GM18907 (cell line): Measurements from ENCODE around the gene TLR10.
A peak's percentile ranks its signal among the peaks of the same experiment; 100 is the strongest.
"Not testable (repeated sequence)": the region's sequence is repeated elsewhere in the genome, so short reads cannot be mapped to it uniquely, and the experiment has no call there.

ENCODE experiments used
- ATAC-seq: cut with Tn5 transposase; IDR thresholded peaks from one replicate; pipeline ENCODE4 v1.9.1; 2021; ENCODE audit warnings: mild to moderate bottlenecking, moderate library complexity; ENCODE audit not compliant: unreplicated experiment

Gene TLR10

GRCh38 chr4:38802561-38803355 lies 20.0 kb upstream of the TLR10 start:
- ATAC-seq: no peak

- no peak for ATAC-seq
Observed at GRCh38 chr4:38800961-38801450, 18.2 kb upstream of the TLR10 start.

- ATAC-seq: no peak
Observed at GRCh38 chr4:38800366-38800765, 17.6 kb upstream of the TLR10 start.

- ATAC-seq: no peak
Observed at GRCh38 chr4:38795087-38795486, 12.3 kb upstream of the TLR10 start.

- ATAC-seq: no peak
Observed at GRCh38 chr4:38794051-38794450, 11.3 kb upstream of the TLR10 start.

GRCh38 chr4:38791010-38791409 lies 8.2 kb upstream of the TLR10 start:
- ATAC-seq: no peak

- ATAC-seq: no peak
Observed at GRCh38 chr4:38788317-38788716, 5.5 kb upstream of the TLR10 start.

- no peak for ATAC-seq
Observed at GRCh38 chr4:38787693-38788092, 4.9 kb upstream of the TLR10 start.

- peak; percentile 65 for ATAC-seq
Observed at GRCh38 chr4:38785901-38786402, 3.2 kb upstream of the TLR10 start.

GRCh38 chr4:38785041-38785790 lies 2.4 kb upstream of the TLR10 start:
- no peak for ATAC-seq

GRCh38 chr4:38784141-38784540 lies 1.4 kb upstream of the TLR10 start:
- ATAC-seq: no peak

GRCh38 chr4:38783109-38783460 lies 295 bp upstream of the TLR10 start:
- no peak for ATAC-seq

- ATAC-seq: peak; percentile 35
Observed at GRCh38 chr4:38781854-38782261, 932 bp downstream of the TLR10 start.

GRCh38 chr4:38780833-38781484 lies 1.8 kb downstream of the TLR10 start:
- ATAC-seq: no peak

- ATAC-seq: no peak
Observed at GRCh38 chr4:38779790-38780189, 3.0 kb downstream of the TLR10 start.

GRCh38 chr4:38777925-38778324 lies 4.9 kb downstream of the TLR10 start:
- ATAC-seq: not testable (repeated sequence)

- ATAC-seq: no peak
Observed at GRCh38 chr4:38775326-38775725, 7.5 kb downstream of the TLR10 start.

- ATAC-seq: no peak
Observed at GRCh38 chr4:38774181-38774955, 8.4 kb downstream of the TLR10 start.

GRCh38 chr4:38770281-38770680 lies 12.5 kb downstream of the TLR10 start:
- ATAC-seq: not testable (repeated sequence)

- ATAC-seq: no peak
Observed at GRCh38 chr4:38769857-38770256, 12.9 kb downstream of the TLR10 start.

- ATAC-seq: no peak
Observed at GRCh38 chr4:38769441-38769840, 13.3 kb downstream of the TLR10 start.
